Rectal smooth muscle tissue (tissue), 1 donor: Measurements from ENCODE around the gene ERFE.

ENCODE experiments used
- H3K27ac ChIP-seq: one replicate; pipeline ENCODE4 v1.7.0; 2013; ENCODE audit warnings: low read depth, low read length, inconsistent platforms
- H3K27me3 ChIP-seq: one replicate; pipeline ENCODE4 v1.7.0; 2013; ENCODE audit warnings: low read length; ENCODE audit not compliant: control insufficient read depth, insufficient read depth
- H3K36me3 ChIP-seq: one replicate; pipeline ENCODE4 v1.7.0; 2013; ENCODE audit warnings: low read length; ENCODE audit not compliant: control insufficient read depth, insufficient read depth
- H3K4me1 ChIP-seq: one replicate; pipeline ENCODE4 v1.7.0; 2013; ENCODE audit warnings: low read length; ENCODE audit not compliant: control insufficient read depth, insufficient read depth
- H3K4me3 ChIP-seq: one replicate; pipeline ENCODE4 v1.7.0; 2013; ENCODE audit warnings: low read length
- H3K9ac ChIP-seq: one replicate; pipeline ENCODE4 v1.7.0; 2013; ENCODE audit warnings: low read length

Gene ERFE

GRCh38 chr2:238129166-238130010 lies 29.4 kb upstream of the ERFE start:
- H3K27ac ChIP-seq, result no peak overlapping the region
- H3K27me3 ChIP-seq, result no peaks in the 10 kb centered on the region
- H3K4me1 ChIP-seq, result peaks cover 9% of the 10 kb centered on the region
- no peaks in the 10 kb centered on the region for H3K36me3 ChIP-seq
- no peak overlapping the region for H3K9ac ChIP-seq
- H3K4me3 ChIP-seq, result no peak overlapping the region

DNA sequence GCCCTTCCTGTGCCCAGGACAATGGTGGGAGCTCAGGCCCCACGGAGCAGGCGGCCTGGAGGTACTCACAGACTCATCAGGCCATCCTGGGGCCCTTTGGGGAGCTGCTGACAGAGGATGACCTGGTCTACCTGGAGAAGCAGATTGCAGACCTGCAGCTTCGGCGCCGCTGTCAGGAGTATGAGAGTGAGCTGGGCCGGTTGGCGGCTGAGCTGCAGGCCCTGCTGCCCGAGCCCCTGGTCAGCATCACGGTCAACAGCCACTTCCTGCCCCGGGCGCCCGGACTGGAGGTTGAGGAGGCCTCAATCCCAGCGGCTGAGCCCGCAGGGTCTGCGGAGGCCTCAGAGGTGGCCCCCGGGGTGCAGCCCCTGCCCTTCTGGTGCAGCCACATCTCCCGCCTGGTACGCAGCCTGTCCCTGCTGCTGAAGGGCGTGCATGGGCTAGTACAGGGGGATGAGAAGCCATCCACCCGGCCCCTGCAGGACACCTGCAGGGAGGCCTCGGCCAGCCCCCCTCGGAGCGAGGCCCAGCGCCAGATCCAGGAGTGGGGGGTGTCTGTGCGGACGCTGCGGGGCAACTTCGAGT lies 28.6 kb upstream of the ERFE start:
- Histone ChIP-seq H3K27me3 (no peaks in the 10 kb centered on the region), H3K36me3 (no peaks in the 10 kb centered on the region), H3K4me3 (no peak overlapping the region), H3K4me1 (peaks cover 9% of the 10 kb centered on the region), H3K9ac (no peak overlapping the region), H3K27ac (no peak overlapping the region)

GRCh38 chr2:238130696-238131628 lies 27.8 kb upstream of the ERFE start:
- Histone ChIP-seq H3K36me3 (no peaks in the 10 kb centered on the region), H3K9ac (no peak overlapping the region), H3K27me3 (no peaks in the 10 kb centered on the region), H3K4me1 (peaks cover 9% of the 10 kb centered on the region), H3K4me3 (no peak overlapping the region), H3K27ac (no peak overlapping the region)

- Histone ChIP-seq H3K4me1 (peaks cover 7% of the 10 kb centered on the region), H3K4me3 (no peak overlapping the region), H3K36me3 (no peaks in the 10 kb centered on the region), H3K27ac (no peak overlapping the region), H3K27me3 (no peaks in the 10 kb centered on the region), H3K9ac (no peak overlapping the region)
Measured at GRCh38 chr2:238131761-238132462, 26.9 kb upstream of the ERFE start.

- no peak overlapping the region for H3K9ac ChIP-seq
- no peaks in the 10 kb centered on the region for H3K36me3 ChIP-seq
- H3K27ac ChIP-seq, result no peak overlapping the region
- no peaks in the 10 kb centered on the region for H3K27me3 ChIP-seq
- H3K4me3 ChIP-seq, result no peak overlapping the region
- peaks cover 3% of the 10 kb centered on the region for H3K4me1 ChIP-seq
Measured at GRCh38 chr2:238132463-238133450, 26.0 kb upstream of the ERFE start.

GRCh38 chr2:238133499-238134392 lies 25.0 kb upstream of the ERFE start:
- Histone ChIP-seq H3K36me3 (no peaks in the 10 kb centered on the region), H3K9ac (no peak overlapping the region), H3K4me3 (no peak overlapping the region), H3K27me3 (no peaks in the 10 kb centered on the region), H3K4me1 (peaks cover 7% of the 10 kb centered on the region), H3K27ac (no peak overlapping the region)

- no peak overlapping the region for H3K9ac ChIP-seq
- H3K4me1 ChIP-seq, result peaks cover 12% of the 10 kb centered on the region
- no peaks in the 10 kb centered on the region for H3K27me3 ChIP-seq
- no peak overlapping the region for H3K4me3 ChIP-seq
- no peaks in the 10 kb centered on the region for H3K36me3 ChIP-seq
- no peak overlapping the region for H3K27ac ChIP-seq
Measured at GRCh38 chr2:238134393-238134785, 24.4 kb upstream of the ERFE start.

DNA sequence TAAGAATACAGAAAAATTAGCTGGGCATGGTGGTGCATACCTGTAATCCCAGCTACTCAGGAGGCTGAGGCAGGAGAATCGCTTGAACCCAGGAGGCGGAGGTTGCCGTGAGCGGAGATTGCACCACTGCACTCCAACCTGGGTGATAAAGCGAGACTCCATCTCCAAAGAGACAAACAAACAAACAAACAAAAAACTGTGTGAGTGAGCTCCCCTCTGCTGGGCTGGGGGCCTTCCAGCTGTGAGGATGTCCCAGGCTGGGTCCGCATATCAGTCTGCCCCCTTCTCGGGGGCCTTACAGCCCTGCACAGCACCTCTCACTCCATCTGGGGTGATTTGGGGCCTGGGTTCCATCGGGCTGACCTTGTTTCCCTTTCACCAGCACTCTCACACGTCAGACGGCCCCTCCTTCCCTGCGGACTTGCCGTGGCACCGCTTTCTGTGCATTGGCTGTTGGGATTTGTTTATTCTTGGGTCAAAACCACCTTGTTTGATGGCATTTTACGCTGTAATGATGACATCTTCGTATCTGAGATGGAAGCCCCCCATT lies 23.1 kb upstream of the ERFE start:
- Histone ChIP-seq H3K9ac (no peak overlapping the region), H3K27ac (no peak overlapping the region)

GRCh38 chr2:238136820-238137537 lies 21.8 kb upstream of the ERFE start:
- Histone ChIP-seq H3K4me1 (peaks cover 12% of the 10 kb centered on the region), H3K27ac (no peak overlapping the region)

More for the DNA sequence above, 23.1 kb upstream of the ERFE start:
- H3K36me3 ChIP-seq, result no peaks in the 10 kb centered on the region
- H3K4me3 ChIP-seq, result no peak overlapping the region
- no peaks in the 10 kb centered on the region for H3K27me3 ChIP-seq
- peaks cover 12% of the 10 kb centered on the region for H3K4me1 ChIP-seq

GRCh38 chr2:238137885-238138284 lies 20.9 kb upstream of the ERFE start:
- Histone ChIP-seq H3K9ac (no peak overlapping the region), H3K27ac (no peak overlapping the region), H3K27me3 (no peaks in the 10 kb centered on the region), H3K36me3 (no peaks in the 10 kb centered on the region), H3K4me3 (no peak overlapping the region), H3K4me1 (peaks cover 12% of the 10 kb centered on the region)

More at GRCh38 chr2:238136820-238137537, 21.8 kb upstream of the ERFE start:
- Histone ChIP-seq H3K36me3 (no peaks in the 10 kb centered on the region), H3K9ac (no peak overlapping the region), H3K27me3 (no peaks in the 10 kb centered on the region), H3K4me3 (no peak overlapping the region)
